ENCODE data around the gene NAPEPLD.
"Not testable (repeated sequence)": the region's sequence is repeated elsewhere in the genome, so short reads cannot be mapped to it uniquely, and the experiment has no call there.

NAPEPLD gene

GRCh38 chr7:103148994-103149807, at the start of gene NAPEPLD:
Gene NAPEPLD (minus strand): TSS chr7:103149099. CDS start chr7:103128776, 20,323 bp downstream.
- in situ Hi-C loops (cut with MboI; ENCODE audit: low sequenced_read_pairs) = no loop called here

GRCh38 chr7:103198079-103198478, 49.2 kb upstream of the NAPEPLD start:
- in situ Hi-C loops (cut with MboI; ENCODE audit: low sequenced_read_pairs) = not testable (repeated sequence)

- in situ Hi-C loops (cut with MboI; ENCODE audit: low sequenced_read_pairs) = not testable (repeated sequence)
Observed at GRCh38 chr7:103195364-103195763, 46.5 kb upstream of the NAPEPLD start.

- in situ Hi-C loops (cut with MboI; ENCODE audit: low sequenced_read_pairs) = not testable (repeated sequence)
Observed at GRCh38 chr7:103172415-103173146, 23.7 kb upstream of the NAPEPLD start.

- in situ Hi-C loops (cut with MboI; ENCODE audit: low sequenced_read_pairs) = not testable (repeated sequence)
Observed at GRCh38 chr7:103171695-103172414, 23.0 kb upstream of the NAPEPLD start.

DNA sequence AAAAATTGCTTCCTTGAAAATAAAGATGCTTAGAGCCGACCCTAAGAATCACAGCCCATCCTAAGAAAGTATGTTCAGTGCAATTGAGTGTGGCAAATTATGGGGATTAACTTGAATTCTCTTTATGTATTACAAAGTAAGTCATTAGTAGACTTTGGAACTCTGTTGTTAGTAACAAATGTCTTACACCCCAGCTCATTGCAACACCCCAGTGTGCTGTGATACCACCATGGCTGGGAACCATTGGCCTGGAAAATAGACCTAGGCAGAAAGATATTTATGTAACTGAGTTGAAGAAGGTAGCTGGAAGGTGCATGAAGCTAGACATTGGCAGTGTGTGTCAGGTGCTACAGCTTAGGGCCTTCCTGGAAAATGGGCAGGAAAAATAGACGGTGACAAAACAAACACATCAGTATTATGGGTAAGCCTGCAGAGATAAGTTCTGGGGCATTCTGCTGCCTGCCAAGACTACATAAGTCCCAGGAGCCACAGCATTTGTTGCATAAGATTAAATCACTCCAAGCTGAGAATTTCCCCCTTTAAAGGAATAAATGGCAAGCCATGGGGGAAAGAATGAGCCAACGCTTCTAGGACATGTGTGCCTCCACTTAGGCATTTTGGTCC, 18.1 kb upstream of the NAPEPLD start:
- in situ Hi-C loops (cut with MboI; ENCODE audit: low sequenced_read_pairs) = not testable (repeated sequence)

GRCh38 chr7:103163087-103163825, 14.4 kb upstream of the NAPEPLD start:
- in situ Hi-C loops (cut with MboI; ENCODE audit: low sequenced_read_pairs) = not testable (repeated sequence)

- in situ Hi-C loops (cut with MboI; ENCODE audit: low sequenced_read_pairs) = not testable (repeated sequence)
Observed at GRCh38 chr7:103162641-103163040, 13.7 kb upstream of the NAPEPLD start.

DNA sequence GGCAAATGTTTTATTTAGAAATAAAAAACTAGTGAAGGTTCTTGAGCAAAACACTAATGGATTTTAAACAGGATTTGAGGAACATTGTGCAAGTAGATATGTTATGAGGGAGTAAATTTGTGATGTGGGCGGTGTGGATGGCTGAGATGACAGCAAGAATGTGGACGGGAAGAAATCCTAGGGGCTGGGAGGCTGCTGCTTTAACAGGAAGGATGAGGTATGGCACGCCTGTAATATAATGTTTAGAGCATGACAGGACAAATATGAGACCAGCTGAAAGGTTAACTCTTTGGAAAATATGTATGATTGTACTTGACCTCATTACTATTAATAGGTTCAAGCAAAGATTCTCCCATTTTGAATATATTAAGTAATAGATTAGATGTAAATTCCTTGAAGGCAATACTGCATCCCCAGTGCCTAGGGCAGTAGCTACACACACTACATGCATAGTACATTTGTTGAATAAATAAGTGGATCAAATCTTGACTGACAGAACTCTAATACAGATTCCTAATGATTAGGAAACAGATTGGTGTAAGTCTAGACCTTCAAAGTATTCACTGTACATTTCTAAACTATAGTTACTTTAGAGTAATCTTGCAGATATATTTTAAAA, 13.2 kb upstream of the NAPEPLD start:
- in situ Hi-C loops (cut with MboI; ENCODE audit: low sequenced_read_pairs) = not testable (repeated sequence)

DNA sequence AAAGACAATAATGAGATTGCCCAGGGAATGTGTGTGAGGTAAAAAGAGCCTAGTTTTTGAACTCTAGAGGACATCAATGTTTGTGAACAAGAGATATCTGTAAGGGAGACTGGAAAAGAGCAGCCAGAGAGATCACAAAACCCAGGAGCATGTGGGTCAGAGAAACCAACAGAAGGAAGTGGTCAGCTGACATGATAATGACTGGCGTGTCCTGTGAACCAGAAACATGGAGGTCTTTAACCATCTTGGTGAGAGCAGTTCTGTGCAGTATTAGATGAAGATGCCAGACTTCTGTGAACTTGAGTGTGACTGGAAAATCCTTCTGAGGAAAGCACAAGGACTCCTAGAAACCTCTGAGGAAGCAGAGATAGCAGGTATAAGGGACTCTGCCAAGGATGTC, 10.2 kb upstream of the NAPEPLD start:
- in situ Hi-C loops (cut with MboI; ENCODE audit: low sequenced_read_pairs) = not testable (repeated sequence)

DNA sequence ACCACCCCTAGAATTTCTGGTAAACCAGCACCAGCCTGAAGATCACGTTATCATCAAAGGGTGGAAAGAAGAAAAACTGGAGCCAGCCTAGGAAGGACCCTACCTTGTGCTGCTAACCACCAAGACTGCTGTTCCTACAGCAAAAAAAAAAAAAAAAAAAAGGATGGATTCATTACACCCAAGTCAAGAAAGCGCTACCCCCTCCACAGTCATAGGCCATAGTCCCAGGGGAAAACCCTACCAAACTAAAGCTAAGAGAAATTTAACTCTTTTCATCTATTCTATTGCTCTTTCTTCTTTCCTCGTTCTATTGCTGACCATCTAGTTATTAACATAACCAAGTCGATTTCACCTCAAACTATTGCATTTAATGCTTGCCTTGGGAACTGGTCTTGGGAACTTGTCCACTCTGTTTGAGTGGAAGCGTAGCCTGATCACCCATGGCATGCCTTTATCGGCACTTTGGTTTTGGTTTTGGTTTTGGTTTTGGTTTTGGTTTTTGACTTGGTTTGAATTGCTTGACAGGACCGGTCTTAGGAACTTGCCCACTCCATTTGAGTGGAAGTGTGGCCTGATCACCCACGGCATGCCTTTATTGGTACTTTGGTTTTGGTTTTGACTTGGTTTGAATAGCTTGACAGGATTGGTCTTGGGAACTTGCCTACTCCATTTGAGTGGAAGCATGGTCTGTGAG, 6.6 kb upstream of the NAPEPLD start:
- in situ Hi-C loops (cut with MboI; ENCODE audit: low sequenced_read_pairs) = not testable (repeated sequence)

DNA sequence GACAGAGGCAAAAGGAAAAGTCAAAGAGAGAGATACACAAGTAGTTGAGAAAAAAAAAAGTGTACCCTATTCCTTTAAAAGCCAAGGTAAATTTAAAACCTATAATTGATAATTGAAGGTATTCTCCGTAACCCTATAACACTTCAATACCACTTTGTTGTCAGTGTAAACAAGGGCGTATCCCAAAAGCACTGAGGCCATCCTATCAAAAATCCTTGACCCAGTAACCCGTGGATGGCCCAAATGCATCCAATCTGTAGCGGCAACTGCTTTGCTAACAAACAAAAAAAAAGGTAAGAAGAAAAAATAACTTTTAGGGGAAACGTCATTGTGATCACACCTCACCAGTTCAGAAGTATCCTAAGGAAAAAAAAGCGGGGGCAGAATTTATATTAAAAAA, 5.1 kb upstream of the NAPEPLD start:
- in situ Hi-C loops (cut with MboI; ENCODE audit: low sequenced_read_pairs) = no loop called here

DNA sequence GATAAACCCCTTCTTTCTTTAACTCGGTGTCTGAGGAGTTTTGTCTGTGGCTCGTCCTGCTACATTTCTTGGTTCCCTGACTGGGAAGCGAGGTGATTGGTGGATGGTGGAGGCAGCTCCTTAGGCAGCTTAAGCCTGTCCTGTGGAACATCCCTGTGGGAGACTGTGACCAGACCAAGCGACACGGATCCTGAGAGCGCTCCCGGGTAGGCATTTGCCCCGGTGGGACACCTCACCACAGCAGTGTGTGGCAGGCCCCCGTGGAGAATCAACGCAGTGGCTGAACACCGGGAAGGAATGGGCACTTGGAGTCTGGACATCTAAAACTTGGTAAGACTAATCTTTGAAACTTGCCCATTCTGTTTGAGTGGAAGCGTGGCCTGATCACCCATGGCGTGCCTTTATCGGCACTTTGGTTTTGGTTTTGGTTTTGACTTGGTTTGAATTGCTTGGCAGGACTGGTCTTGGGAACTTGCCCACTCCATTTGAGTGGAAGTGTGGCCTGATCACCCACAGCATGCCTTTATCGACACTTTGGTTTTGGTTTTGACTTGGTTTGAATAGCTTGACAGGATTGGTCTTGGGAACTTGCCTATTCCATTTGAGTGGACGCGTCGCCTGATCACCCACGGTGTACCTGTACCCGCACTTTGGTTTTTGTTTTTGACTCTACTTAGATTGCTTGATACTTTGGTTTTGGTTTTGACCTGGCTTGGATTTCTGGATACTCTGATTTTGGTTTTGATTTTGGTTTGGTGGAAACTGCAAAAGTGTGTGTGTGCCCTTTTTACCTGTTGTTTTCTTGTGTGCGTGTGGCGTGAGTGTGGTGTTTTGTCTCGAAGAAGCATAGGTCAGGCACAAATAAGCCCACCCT, 4.1 kb upstream of the NAPEPLD start:
- in situ Hi-C loops (cut with MboI; ENCODE audit: low sequenced_read_pairs) = not testable (repeated sequence)

DNA sequence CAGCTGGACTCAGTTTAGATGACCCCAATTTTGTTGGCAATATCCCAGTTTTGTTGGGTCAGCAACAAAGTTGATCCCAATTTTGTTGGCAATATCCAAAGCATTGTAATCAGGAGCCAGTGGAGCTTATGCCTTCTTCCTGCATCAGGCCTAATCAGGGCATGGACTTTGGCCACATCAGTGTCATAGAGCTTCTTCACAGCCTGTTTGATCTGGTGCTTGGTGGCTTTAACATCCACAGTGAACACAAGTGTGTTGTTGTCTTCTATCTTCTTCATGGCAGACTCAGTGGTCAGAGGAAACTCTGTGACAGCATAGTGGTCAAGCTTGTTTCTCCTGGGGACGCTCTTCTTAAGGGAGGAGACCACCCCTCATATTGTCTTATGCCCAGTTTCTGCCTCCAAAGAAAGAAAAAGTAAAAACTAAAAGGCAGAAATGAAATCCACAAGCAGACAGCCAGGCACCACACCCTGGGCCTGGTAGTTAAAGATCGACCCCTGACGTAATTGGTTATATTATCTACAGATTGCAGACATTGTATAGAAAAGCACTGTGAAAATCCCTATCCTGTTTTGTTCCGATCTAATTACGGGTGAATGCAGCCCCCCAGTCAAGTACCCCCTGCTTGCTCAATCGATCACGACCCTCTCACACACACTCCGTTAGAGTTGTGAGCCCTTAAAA, 3.2 kb upstream of the NAPEPLD start:
- in situ Hi-C loops (cut with MboI; ENCODE audit: low sequenced_read_pairs) = not testable (repeated sequence)

DNA sequence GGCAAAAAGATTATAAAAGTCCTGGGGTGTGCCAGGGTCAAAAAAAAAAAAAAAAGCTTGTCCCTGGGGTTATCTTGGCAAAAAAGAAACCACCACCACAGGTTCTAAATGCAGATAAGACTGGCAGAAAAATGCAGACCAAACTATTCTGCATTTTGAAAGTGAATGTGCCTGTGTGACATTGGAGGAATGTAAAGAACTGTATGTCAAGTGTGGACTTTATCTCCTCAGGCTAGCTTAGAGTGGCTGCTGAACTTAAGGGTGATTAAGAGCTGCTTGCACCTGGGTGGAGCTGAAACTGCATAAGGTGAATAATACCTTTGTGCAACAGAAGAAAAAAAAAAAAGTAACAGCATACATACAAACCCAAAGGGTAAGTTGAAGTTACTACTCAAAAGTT, 1.3 kb upstream of the NAPEPLD start:
- in situ Hi-C loops (cut with MboI; ENCODE audit: low sequenced_read_pairs) = no loop called here

DNA sequence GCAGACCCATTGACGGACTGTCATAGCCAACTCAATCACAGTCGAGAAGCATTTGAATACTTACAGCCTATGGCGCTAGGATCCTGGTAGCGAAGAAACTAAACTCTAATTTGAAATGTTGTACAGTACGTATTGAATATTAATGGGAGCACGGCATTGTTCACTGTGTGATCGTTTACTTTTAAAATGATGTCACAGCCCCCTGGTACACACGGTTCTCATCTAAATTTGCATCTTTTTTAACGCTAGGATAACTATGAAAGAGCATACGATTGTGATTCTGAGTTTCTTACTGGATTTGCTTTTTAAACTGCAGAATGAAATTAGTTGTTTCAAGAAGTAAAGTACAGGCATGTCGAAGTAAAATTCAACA, 895 bp upstream of the NAPEPLD start:
- in situ Hi-C loops (cut with MboI; ENCODE audit: low sequenced_read_pairs) = no loop called here

DNA sequence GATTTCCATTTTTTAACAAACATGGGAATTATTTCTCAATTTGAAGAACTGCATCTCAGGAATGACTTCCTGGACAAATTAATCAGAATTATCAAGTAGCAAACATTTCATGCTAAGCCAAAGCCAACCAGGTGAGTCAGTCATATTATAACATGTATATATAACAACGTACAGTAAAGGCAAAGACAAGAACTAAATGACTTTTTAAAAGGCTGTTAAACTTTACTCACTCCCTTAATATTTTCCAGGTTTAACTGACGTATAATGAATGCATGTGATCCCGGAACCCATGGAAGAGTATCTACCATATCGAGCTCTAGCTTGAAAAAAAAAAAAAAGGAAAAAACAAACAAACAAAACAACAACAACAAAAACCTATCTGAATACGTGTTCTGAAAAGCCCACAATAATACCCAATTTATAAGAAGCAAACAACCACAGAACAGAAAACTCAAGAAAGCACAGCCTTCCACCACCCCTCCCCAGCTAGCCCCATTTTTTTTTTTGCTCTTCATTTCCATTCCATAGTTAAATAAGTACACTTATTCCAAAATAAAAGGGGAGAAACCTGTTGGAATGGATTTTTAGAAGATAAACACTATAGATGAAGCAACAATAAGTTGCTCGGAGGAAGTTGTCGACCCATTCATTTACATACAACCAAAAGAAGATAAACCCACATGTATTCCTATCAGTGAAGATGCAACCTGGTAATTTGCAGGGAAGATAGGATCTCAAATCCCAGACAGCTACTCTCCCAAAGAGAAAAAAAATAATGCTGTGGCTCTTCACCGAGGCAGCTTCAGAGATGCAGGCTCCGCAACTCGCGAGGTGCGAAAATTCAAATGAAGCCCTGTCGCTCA, 537 bp downstream of the NAPEPLD start:
- in situ Hi-C loops (cut with MboI; ENCODE audit: low sequenced_read_pairs) = no loop called here

All from HL-60/S4 treated with phorbol 12-myristate 13-acetate at 8.2 ng/mL for 4 days and 3 days (cell line).